Neuron (in vitro differentiated cells): ENCODE measurements around the gene SLC8A2.

ENCODE experiments used
- H2AFZ ChIP-seq: one replicate; pipeline ENCODE4 v1.6.1; 2013; ENCODE audit warnings: low read depth, mild to moderate bottlenecking, inconsistent platforms, low read length, moderate library complexity
- H3K27me3 ChIP-seq: one replicate; pipeline ENCODE4 v1.6.1; 2013; ENCODE audit warnings: low read length; ENCODE audit not compliant: insufficient read depth
- H3K36me3 ChIP-seq: one replicate; pipeline ENCODE4 v1.6.1; 2013; ENCODE audit warnings: low read length; ENCODE audit not compliant: insufficient read depth
- H3K4me1 ChIP-seq: one replicate; pipeline ENCODE4 v1.6.1; 2013; ENCODE audit warnings: low read length; ENCODE audit not compliant: insufficient read depth
- H3K4me3 ChIP-seq: 2 replicates; pipeline ENCODE4 v1.5.1; 2013; ENCODE audit warnings: mild to moderate bottlenecking, low read length, moderate library complexity
- H3K9me3 ChIP-seq: one replicate; pipeline ENCODE4 v1.6.1; 2013; ENCODE audit warnings: low read length

Gene SLC8A2

DNA sequence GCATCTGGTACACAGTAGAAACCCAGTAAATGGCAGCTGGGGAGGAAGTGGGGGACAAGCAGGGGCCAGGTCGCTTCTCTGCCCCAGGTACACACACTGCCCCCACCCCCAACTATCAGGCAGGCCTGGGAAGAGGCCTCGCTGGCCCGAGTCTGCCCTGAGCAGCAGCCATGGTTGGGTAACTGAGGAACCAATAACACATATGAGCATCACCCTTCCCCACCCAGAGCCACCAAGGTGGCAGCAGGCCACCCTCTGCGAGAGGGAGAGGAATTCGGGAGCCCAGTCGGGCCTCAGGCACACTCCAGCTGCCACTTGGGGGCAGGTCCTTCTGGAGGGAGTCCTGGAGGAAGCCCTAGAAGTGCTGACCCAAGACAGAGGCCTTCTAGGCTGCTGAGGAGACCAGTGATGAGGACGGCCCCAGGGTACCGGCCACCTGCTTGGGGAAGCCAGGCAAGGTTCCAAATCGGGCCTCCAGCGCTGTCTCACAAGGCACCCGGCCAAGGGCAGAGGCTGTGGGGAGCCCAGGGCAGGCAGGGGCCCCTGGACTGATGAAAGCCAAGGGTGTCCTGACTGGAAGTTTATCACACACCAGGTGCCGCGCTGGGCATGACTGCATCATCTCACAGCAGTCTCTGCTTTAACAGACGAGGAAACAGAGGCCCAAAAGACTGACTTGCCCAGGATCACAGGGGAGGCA, 26.3 kb upstream of the SLC8A2 start:
- peaks cover 46% of the 10 kb centered on the region for H3K36me3 ChIP-seq

DNA sequence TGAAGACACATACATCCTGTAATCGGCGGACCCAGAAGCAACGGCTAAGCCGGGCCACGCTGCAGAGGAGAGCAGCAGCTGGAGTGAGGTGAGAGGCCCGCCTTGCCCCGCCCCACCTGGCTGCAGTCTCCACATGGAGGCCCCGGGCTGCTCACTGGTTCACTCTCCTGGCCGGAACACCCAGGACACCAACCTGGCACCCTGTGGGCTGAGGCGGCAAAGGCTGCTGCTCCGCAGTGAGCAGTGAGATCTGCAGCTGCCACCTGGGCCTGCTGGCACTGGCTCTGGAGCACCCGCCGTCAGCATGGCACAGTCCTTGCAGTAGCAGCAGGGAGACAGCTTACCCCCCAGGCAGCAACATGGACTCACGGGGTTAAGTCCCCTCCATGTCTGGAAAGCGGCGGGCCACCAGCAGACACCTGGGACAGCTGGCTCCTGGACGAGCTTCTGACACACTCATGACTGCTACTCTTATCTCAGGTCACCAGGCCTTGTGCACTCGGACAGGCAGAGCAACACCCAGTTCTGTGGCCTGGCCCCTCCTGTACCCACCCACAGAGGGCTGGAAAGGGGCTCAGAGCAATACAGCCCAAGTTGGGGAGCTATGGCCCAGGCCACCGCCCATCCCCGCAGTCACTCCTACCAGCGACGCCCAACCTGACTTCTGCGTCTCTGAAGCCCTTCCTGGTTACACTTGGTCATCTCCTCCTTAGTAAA, 25.5 kb upstream of the SLC8A2 start:
- Histone ChIP-seq H3K36me3 (peaks cover 45% of the 10 kb centered on the region), H3K4me1 (no peaks in the 10 kb centered on the region), H3K27me3 (no peaks in the 10 kb centered on the region), H3K9me3 (no peaks in the 10 kb centered on the region), H2AFZ (no peak overlapping the region), H3K4me3 (no peak overlapping the region)

More for the DNA sequence above, 26.3 kb upstream of the SLC8A2 start:
- no peak overlapping the region for H2AFZ ChIP-seq
- no peaks in the 10 kb centered on the region for H3K4me1 ChIP-seq
- no peak overlapping the region for H3K4me3 ChIP-seq
- no peaks in the 10 kb centered on the region for H3K27me3 ChIP-seq
- no peaks in the 10 kb centered on the region for H3K9me3 ChIP-seq

DNA sequence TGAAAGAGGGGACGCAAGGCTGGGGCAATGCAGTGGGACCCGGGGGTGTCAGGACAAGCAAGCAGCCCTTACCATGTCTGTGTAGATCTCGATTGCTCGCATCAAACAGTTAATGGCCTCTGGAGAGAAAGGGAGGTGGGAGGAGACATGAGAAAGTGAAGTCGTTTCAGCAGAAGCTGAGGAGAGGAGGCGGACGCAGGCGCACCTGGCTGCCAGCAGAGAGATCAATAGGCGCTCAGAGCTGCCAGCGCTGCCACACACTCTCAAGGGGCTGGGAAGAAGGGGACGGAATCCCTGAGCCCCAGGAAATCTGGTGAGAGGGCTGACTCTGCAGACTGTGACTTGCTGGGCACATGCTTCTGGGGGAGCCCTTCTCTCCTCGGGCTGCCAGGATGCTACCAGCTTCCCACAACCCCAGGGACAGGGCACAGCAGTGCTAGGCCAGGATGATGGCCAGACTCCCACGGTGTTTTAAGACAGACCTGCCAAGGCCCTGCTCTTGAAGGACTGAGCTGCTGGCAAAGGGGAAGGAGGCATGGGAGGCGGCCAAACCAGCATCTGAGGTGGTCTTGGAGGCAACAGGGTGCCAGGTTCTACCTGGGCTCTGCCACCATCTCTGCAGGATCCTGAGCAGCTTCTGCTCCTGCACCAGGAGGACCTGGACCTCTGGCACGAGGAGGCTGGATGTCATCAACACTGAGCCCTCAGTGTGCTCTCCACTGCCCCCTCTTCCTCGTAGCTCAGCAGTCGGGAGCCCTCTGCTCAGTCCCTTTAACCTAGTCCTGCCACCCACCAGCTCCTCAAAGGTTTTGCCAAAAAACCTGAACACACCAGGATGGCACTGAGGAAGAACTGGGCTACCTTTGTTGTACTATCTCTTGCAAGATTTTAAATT, 24.0 kb upstream of the SLC8A2 start:
- H3K36me3 ChIP-seq: peaks cover 50% of the 10 kb centered on the region
- no peaks in the 10 kb centered on the region for H3K9me3 ChIP-seq
- no peaks in the 10 kb centered on the region for H3K27me3 ChIP-seq
- H3K4me3 ChIP-seq: no peak overlapping the region
- no peaks in the 10 kb centered on the region for H3K4me1 ChIP-seq
- no peak overlapping the region for H2AFZ ChIP-seq

DNA sequence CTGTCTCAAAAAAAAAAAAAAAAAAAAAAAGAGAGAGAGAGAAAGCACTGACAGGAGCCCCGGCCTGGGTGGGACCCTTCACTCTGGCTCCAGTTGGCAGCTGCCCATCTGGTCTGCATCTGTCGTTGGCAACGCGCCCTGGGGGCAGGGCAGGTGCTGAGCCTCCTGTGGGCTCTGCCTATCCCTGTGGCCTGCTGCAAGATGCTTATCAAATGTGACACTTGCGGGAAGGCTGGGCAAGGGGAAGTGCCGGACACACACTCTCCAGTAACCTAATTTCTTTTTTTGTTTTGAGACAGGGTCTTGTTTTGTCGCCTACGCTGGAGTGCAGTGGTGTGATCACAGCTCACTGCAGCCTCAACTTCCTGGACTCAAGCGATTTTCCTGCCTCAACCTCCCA, 23.0 kb upstream of the SLC8A2 start:
- peaks cover 51% of the 10 kb centered on the region for H3K36me3 ChIP-seq
- H3K4me1 ChIP-seq: no peaks in the 10 kb centered on the region
- no peaks in the 10 kb centered on the region for H3K9me3 ChIP-seq
- H2AFZ ChIP-seq: no peak overlapping the region
- H3K27me3 ChIP-seq: no peaks in the 10 kb centered on the region
- no peak overlapping the region for H3K4me3 ChIP-seq

DNA sequence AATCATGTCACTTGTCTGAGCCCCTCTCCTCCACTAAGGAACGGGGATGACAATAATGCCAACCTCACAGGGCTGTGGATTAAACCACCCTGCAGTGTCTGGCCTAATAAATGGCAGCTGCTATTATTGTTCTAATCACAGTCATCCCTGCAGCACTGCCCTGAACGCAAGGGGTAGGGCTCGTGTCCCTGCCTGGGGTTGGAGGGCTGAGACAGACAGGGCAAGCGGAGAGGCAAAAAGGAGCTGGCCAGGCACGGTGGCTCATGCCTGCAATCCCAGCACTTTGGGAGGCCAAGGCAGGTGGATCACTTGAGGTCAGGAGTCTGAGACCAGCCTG, 22.5 kb upstream of the SLC8A2 start:
- peaks cover 53% of the 10 kb centered on the region for H3K36me3 ChIP-seq
- no peak overlapping the region for H3K4me3 ChIP-seq
- H3K27me3 ChIP-seq: no peaks in the 10 kb centered on the region
- H3K9me3 ChIP-seq: no peaks in the 10 kb centered on the region
- H2AFZ ChIP-seq: no peak overlapping the region
- H3K4me1 ChIP-seq: no peaks in the 10 kb centered on the region

DNA sequence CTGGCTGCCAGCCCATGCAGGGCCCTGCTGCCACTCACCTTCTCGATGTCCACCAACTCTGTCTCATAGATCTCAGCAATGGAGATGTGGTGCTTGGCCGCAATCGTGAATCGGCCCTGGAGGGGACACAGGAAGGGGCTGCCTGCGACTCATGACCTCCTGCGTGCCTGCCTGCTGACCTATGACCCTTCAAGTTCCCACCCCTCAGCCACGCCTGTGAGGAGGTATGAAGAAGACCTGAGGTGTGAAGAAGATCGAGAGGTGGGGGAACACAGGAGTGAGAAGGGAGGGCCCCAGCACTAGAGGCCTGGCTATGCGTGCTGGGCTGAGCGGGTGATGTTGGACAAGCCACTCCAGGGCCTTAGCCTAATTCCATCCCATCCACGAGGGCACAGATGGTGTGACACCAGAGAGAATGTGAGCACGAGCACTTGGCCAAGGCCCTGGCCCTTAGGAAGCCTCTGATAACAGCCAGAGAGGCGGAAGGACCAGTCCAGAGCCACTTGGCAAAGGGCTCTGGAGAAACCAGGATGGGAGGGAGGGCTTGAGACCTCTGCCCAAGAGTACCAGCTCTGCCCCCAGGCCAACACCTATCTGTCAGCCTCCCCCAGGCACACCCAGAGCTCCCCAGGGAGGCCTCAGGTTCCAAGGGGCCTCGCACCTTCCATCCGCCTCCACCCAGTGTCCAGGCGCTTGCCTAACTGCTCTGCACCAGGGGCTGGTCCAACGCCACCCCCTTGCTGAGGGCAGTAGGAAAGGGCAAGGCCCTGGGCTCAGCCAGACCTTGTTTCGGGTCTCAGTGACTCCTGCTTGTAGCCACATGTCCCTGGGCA, 21.9 kb upstream of the SLC8A2 start:
- Histone ChIP-seq H3K4me1 (no peaks in the 10 kb centered on the region), H3K9me3 (no peaks in the 10 kb centered on the region), H3K27me3 (no peaks in the 10 kb centered on the region), H3K36me3 (peaks cover 56% of the 10 kb centered on the region), H2AFZ (no peak overlapping the region), H3K4me3 (no peak overlapping the region)

DNA sequence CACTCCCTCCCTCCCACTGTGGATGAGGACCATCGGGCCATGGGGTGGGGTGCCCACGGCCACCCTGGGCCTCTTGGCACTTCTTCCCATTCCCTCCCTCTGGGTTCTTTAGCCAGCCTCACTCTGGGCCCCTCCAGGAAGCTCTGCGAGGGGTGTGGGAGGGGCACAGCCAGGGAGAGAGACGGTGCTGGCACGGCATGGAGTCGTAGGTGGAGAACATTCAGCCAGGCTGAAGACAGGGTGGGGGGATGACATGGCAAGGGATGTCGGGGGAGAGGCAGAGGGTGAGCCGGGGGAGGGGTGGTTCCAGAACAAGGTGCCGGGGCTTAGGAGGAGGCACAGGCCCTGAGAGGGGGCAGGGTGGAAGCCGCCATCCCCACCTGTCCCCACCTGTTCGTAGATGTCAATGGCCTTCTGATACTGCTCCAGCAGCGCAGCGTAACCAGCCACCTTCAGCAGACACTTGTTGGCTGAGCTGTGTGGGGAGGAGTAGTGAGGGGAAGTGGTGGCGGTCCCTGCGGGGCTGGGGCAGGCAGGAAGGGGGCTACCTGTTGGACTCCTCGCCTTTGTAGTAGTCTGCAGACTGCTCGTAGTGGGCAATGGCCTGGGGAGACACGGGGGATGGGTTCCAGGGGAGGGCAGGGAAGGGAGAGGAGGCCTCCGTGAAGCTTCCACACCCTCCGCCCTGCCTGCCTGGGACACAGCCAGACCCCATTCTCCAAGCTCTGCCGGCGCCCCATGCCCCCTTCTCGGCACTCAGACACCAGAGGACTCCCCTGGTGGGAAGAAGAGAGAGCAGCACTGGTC, 21.1 kb upstream of the SLC8A2 start:
- Histone ChIP-seq H3K4me1 (no peaks in the 10 kb centered on the region), H3K4me3 (no peak overlapping the region), H2AFZ (no peak overlapping the region), H3K27me3 (no peaks in the 10 kb centered on the region), H3K9me3 (no peaks in the 10 kb centered on the region), H3K36me3 (peaks cover 51% of the 10 kb centered on the region)

DNA sequence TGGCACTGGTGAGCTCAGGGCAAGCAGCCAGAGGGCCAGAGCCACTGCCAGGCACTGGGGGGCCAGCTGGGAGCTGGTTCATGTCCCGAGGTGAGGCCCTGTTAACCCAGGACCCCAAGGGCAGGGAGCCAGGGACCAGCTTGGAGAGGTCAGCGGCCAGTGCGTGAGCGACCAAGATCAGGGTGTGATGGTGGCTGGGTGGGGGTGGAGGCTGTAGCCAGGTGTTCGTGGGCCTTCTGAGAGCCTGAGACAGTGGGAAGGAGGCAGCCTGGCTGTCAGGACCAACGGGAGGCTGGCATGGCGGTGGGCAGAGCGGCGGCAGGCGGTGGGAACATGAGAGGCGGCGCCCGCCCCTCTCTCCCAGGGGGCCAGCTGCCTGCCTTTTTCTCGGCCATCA, 20.4 kb upstream of the SLC8A2 start:
- no peaks in the 10 kb centered on the region for H3K4me1 ChIP-seq
- no peaks in the 10 kb centered on the region for H3K9me3 ChIP-seq
- H3K27me3 ChIP-seq: no peaks in the 10 kb centered on the region
- no peak overlapping the region for H2AFZ ChIP-seq
- no peak overlapping the region for H3K4me3 ChIP-seq
- H3K36me3 ChIP-seq: peaks cover 45% of the 10 kb centered on the region

DNA sequence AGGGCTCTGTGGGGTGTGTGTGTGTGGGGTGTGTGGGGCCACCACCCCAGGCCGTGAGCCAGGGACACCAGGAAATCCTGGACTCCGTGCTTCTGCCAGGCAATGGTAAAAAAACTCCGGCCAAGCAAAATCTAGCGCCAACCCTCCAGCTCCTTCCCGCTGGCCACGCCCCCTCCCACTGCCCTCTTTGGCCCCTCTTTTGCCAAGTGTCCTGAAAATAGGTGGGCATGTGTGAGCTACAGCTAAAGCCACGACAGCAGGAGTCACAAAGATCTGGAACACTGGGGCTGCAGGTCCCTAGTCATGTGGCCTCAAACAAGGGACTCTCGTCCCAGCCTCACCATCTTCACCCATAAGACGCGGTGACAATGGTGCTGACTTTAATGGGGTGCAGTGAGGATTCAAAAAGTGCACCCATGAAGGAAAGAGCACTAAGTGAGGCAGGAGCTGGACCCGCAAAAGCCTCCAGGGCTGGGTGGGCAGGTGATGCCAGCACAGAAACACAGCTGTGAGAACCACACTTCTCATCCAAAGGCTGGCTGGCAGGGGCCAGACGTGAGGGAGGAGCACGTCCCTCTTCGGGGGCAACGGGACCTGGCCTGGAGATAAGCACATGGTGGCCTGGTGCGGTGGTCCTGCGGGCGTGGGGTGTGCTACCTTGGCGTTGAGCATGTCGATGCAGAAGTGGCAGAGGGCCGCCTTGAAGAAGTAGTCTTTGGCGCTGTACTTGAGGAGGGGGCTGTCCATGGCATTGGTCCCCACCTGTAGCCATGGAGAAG, 19.9 kb upstream of the SLC8A2 start:
- Histone ChIP-seq H3K4me1 (peaks cover 5% of the 10 kb centered on the region), H3K27me3 (no peaks in the 10 kb centered on the region), H2AFZ (no peak overlapping the region), H3K9me3 (no peaks in the 10 kb centered on the region), H3K4me3 (no peak overlapping the region), H3K36me3 (peaks cover 44% of the 10 kb centered on the region)

DNA sequence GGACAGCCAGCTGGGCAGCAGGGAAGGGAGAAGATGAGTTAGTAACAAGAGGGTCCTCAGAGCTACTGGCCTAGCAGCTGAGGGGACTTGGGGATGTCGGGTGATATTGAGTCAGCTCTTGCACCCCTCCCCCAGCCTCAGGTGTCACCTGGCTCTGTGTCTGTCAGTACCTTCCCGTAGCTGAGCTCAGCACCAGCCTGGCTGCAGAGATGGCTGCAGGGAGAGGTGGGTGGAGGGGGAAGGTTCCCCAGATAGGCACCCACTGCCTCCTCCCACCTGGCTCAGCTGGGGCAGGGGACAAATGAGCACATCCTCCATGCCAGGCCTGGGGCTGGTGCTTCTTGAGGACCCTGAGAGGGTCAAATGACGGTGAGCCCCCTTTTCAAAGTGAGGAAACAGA, 19.2 kb upstream of the SLC8A2 start:
- Histone ChIP-seq H3K9me3 (no peaks in the 10 kb centered on the region), H3K4me3 (no peak overlapping the region), H3K4me1 (peaks cover 6% of the 10 kb centered on the region), H3K36me3 (peaks cover 44% of the 10 kb centered on the region), H3K27me3 (no peaks in the 10 kb centered on the region), H2AFZ (no peak overlapping the region)

DNA sequence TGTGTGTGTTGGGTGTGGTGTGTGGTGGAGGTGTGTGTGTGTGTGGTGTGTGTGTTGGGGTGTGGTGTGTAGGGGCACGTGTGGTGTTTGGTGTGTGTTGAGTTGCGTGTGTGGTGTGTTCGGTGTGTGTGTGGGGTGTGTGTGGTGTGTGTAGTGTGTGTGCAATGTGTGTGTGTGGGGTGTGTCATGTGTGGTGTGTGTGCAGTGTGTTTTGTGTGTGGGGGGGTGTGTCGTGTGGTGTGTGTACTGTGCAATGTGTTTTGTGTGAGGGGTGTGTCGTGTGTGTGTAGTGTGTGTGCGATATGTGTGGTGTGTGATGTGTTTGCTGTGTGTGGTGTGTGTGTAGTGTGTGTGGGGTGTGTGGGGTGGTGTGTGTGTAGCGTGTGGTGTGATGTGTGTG, 18.3 kb upstream of the SLC8A2 start:
- no peak overlapping the region for H3K4me3 ChIP-seq
- no peaks in the 10 kb centered on the region for H3K27me3 ChIP-seq
- H3K36me3 ChIP-seq: peaks cover 44% of the 10 kb centered on the region

More for the DNA sequence above, 18.3 kb upstream of the SLC8A2 start:
- Histone ChIP-seq H2AFZ (no peak overlapping the region), H3K4me1 (peaks cover 6% of the 10 kb centered on the region), H3K9me3 (no peaks in the 10 kb centered on the region)
